ENCODE data around the gene B3GALT5. TPM values are rescaled to one million over a fixed set of nuclear protein-coding genes. Genes with fewer than 3 reads are reported as not detected.

B3GALT5 gene
- polyA plus RNA-seq, 3 donors from 2014 or later, result not detected

- no peak for DNase-seq
- H3K27ac Mint-ChIP-seq, result no peak overlapping the region
- no peaks in the 10 kb centered on the region for H3K9me3 Mint-ChIP-seq
- no peaks in the 10 kb centered on the region for H3K4me1 Mint-ChIP-seq
- no peaks in the 10 kb centered on the region for H3K36me3 Mint-ChIP-seq
- H3K27me3 Mint-ChIP-seq (ENCODE audit: low read depth in 3 of 3), result peaks cover 0 to 6% (median 0%) of the 10 kb centered on the region in 3 donors
- no peak overlapping the region for H3K4me3 Mint-ChIP-seq
Measured at GRCh38 chr21:39715804-39716397, 103.2 kb downstream of the B3GALT5 start.

GRCh38 chr21:39720126-39720778 lies 107.5 kb downstream of the B3GALT5 start:
- H3K27ac Mint-ChIP-seq, result no peak overlapping the region
- no peak for DNase-seq

GRCh38 chr21:39721885-39722284 lies 109.1 kb downstream of the B3GALT5 start:
- Mint-ChIP-seq H3K4me1 (no peaks in the 10 kb centered on the region), H3K9me3 (no peaks in the 10 kb centered on the region), H3K36me3 (no peaks in the 10 kb centered on the region), H3K27ac (no peak overlapping the region), H3K4me3 (no peak overlapping the region), H3K27me3 (ENCODE audit: low read depth in 3 of 3) (peaks cover 2 to 3% (median 3%) of the 10 kb centered on the region in 3 donors)
- no peak for DNase-seq

More at GRCh38 chr21:39720126-39720778, 107.5 kb downstream of the B3GALT5 start:
- no peaks in the 10 kb centered on the region for H3K4me1 Mint-ChIP-seq
- H3K9me3 Mint-ChIP-seq, result no peaks in the 10 kb centered on the region
- no peak overlapping the region for H3K4me3 Mint-ChIP-seq
- peaks cover 2 to 4% (median 3%) of the 10 kb centered on the region in 3 donors for H3K27me3 Mint-ChIP-seq (ENCODE audit: low read depth in 3 of 3)
- H3K36me3 Mint-ChIP-seq, result no peaks in the 10 kb centered on the region

Other genes with a start within 250 kb of the B3GALT5 start
- gene LCA5L, start 167.2 kb upstream of the B3GALT5 start, polyA plus RNA-seq, result not detected
- gene SH3BGR, start 161.0 kb upstream of the B3GALT5 start, polyA plus RNA-seq, result 1 to 10 TPM in 2 of 3 donors, not detected in 1; 2.2 to 2.4 TPM
- not detected for gene IGSF5, start 132.2 kb downstream of the B3GALT5 start, polyA plus RNA-seq

Data from immature natural killer cell (primary cell).